Neural progenitor cell (in vitro differentiated cells): Measurements from ENCODE around the gene KIF16B. TPM values are rescaled to one million over a fixed set of nuclear protein-coding genes. Genes with fewer than 3 reads are reported as not detected.

Experiments used
- DNase-seq: peaks from one replicate; pipeline ENCODE4 v3.0.0-alpha.2; 2016; ENCODE audit warnings: low spot score
- H2AFZ ChIP-seq: fragments of 200-600 bp; sonication (generic); replicated peaks from 2 replicates; pipeline ENCODE4 v1.6.1; 2016; ENCODE audit warnings: antibody characterized with exemption
- H3F3A ChIP-seq: fragments of 200-600 bp; sonication (generic); 2 replicates; pipeline ENCODE4 v1.6.1; 2016; ENCODE audit warnings: antibody characterized with exemption, low read depth
- H3K27ac ChIP-seq: fragments of 200-600 bp; sonication (generic); 2 replicates; pipeline ENCODE4 v1.5.1; 2016; ENCODE audit warnings: mild to moderate bottlenecking
- H3K27me3 ChIP-seq: fragments of 200-600 bp; sonication (generic); 2 replicates; pipeline ENCODE4 v1.6.1; 2016; ENCODE audit warnings: mild to moderate bottlenecking, moderate library complexity
- H3K36me3 ChIP-seq: fragments of 200-600 bp; sonication (generic); 2 replicates; pipeline ENCODE4 v1.5.1; 2016
- H3K4me1 ChIP-seq: fragments of 200-600 bp; sonication (generic); 2 replicates; pipeline ENCODE4 v1.6.1; 2016; ENCODE audit warnings: mixed run types
- H3K4me2 ChIP-seq: fragments of 200-600 bp; sonication (generic); 2 replicates; pipeline ENCODE4 v1.6.1; 2016
- H3K4me3 ChIP-seq: fragments of 200-600 bp; sonication (generic); 2 replicates; pipeline ENCODE4 v1.5.1; 2016
- H3K79me2 ChIP-seq: fragments of 200-600 bp; sonication (generic); 2 replicates; pipeline ENCODE4 v1.6.1; 2016; ENCODE audit warnings: low read depth
- H3K9ac ChIP-seq: fragments of 200-600 bp; sonication (generic); 2 replicates; pipeline ENCODE4 v1.6.1; 2016
- H3K9me3 ChIP-seq: fragments of 200-600 bp; sonication (generic); 2 replicates; pipeline ENCODE4 v1.5.1; 2016; ENCODE audit warnings: low read depth
- H4K20me1 ChIP-seq: fragments of 200-600 bp; sonication (generic); 2 replicates; pipeline ENCODE4 v1.6.1; 2016; ENCODE audit warnings: low read depth
- H3K27ac Mint-ChIP-seq: 3 replicates; pipeline ENCODE4 v1.8.0; 2021; ENCODE audit warnings: mixed read lengths
- H3K27me3 Mint-ChIP-seq: 2 replicates; pipeline ENCODE4 v1.8.0; 2022; ENCODE audit warnings: low read depth, mild to moderate bottlenecking, inconsistent platforms, moderate library complexity, mixed read lengths; ENCODE audit not compliant: insufficient read depth
- H3K36me3 Mint-ChIP-seq: 3 replicates; pipeline ENCODE4 v1.8.0; 2021; ENCODE audit warnings: mixed read lengths
- H3K4me1 Mint-ChIP-seq: 3 replicates; pipeline ENCODE4 v1.8.0; 2021; ENCODE audit warnings: mixed read lengths
- H3K4me3 Mint-ChIP-seq: 3 replicates; pipeline ENCODE4 v1.8.0; 2021; ENCODE audit warnings: mild to moderate bottlenecking, moderate library complexity, mixed read lengths
- H3K9me3 Mint-ChIP-seq: 3 replicates; pipeline ENCODE4 v1.8.0; 2020; ENCODE audit warnings: mixed read lengths
- CTCF ChIP-seq: fragments of 200-600 bp; sonication (generic); IDR thresholded peaks from 2 replicates; pipeline ENCODE4 v1.5.1; 2017; ENCODE audit warnings: antibody characterized with exemption, mild to moderate bottlenecking
- EZH2 ChIP-seq: fragments of 200-600 bp; sonication (generic); IDR thresholded peaks from 2 replicates; pipeline ENCODE4 v1.6.1; 2017; ENCODE audit warnings: antibody characterized with exemption, mild to moderate bottlenecking, moderate library complexity
- EZH2phosphoT487 ChIP-seq: fragments of 200-600 bp; sonication (generic); IDR thresholded peaks from 2 replicates; pipeline ENCODE4 v1.6.1; 2017; ENCODE audit warnings: antibody characterized with exemption
- total RNA-seq: library from RNA; depleted of rRNA; stranded (reverse); fragments of >200 nt; gene quantifications from 2 replicates; pipeline ENCODE4 v1.2.3, GENCODE V29; 2015; ENCODE audit warnings: low replicate concordance

The KIF16B gene
- total RNA-seq, 1 donor from 2014 or later, result 15.5 TPM

DNA sequence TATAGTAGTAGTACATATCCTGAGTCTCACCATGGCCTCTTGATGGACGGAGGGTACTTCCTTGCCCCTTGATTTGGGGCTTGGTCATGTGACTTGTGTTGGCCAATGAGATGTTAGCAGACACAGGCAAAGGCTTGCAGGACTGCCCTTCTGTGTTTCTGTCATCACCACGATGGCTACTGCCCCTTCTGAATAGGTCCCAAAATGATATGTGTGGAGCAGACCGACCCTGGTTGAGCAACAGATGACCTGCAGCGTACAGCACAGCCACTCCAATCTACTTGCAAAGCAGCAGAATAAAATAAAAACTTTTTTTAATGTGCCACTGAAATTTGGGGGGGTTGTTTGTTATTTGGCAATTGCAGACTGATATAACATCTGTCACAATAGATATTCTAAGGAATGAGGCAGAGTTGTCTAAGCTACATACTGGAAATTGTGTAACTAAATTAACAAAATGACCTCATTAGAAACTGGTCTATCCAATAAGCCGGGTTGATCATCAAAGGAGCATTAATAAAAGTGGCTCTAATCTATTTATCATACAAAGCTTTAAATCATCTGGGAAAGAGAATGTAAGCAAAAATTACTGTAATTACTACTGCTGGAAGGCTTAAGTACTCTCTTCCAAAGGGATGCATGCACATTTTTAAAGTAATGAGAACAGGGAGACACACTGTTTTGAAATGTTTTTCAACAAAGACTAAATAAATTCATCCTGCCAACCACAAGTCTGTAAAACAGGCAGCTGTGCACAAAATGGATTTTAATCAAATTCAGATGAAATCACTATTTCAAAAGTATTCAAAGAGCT lies 209.5 kb downstream of the KIF16B start:
- DNase-seq, result no peak
- no peaks in the 10 kb centered on the region for H3K36me3 ChIP-seq
- H3K4me1 Mint-ChIP-seq, result peaks cover 2% of the 10 kb centered on the region
- no peak for TF ChIP-seq EZH2phosphoT487
- no peak for TF ChIP-seq EZH2
- TF ChIP-seq CTCF, result no peak
- H3K27me3 Mint-ChIP-seq, result no peaks in the 10 kb centered on the region
- no peak overlapping the region for H3K4me2 ChIP-seq
- H4K20me1 ChIP-seq, result no peaks in the 10 kb centered on the region
- H3K9ac ChIP-seq, result no peak overlapping the region
- H3K4me3 ChIP-seq, result no peak overlapping the region
- H3K4me3 Mint-ChIP-seq, result no peak overlapping the region
- H3K27ac ChIP-seq, result no peak overlapping the region
- H3K9me3 ChIP-seq, result no peaks in the 10 kb centered on the region
- H3K27me3 ChIP-seq, result no peaks in the 10 kb centered on the region
- no peak overlapping the region for H2AFZ ChIP-seq
- H3K79me2 ChIP-seq, result no peaks in the 10 kb centered on the region
- H3F3A ChIP-seq, result no peaks in the 10 kb centered on the region
- no peaks in the 10 kb centered on the region for H3K4me1 ChIP-seq
- H3K9me3 Mint-ChIP-seq, result no peaks in the 10 kb centered on the region
- H3K27ac Mint-ChIP-seq, result no peak overlapping the region
- peaks cover 13% of the 10 kb centered on the region for H3K36me3 Mint-ChIP-seq

DNA sequence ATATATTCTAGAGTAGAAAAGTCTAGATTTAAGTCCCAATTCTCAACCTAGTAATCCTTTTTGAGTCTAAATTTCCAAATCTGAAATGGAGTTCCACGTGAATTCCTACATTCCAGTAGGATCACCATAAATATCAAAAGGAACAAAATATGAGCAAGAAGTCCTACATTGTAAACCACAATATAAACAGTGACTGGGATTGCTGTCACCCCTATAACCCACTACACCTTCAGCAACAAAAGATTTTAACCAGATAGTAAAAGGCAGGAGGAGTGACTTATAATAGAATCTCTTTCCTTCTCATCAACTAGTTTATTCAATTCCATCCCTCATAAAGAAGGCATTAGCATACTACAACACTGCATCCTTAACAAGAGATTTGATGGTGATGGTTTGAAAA lies 210.6 kb downstream of the KIF16B start:
- Mint-ChIP-seq H3K27me3 (no peaks in the 10 kb centered on the region), H3K9me3 (no peaks in the 10 kb centered on the region), H3K4me1 (peaks cover 1% of the 10 kb centered on the region), H3K4me3 (no peak overlapping the region), H3K36me3 (peaks cover 7% of the 10 kb centered on the region), H3K27ac (no peak overlapping the region)
- no peaks in the 10 kb centered on the region for H4K20me1 ChIP-seq
- no peaks in the 10 kb centered on the region for H3K36me3 ChIP-seq
- H3K4me3 ChIP-seq, result no peak overlapping the region
- no peak for DNase-seq
- H3K27ac ChIP-seq, result no peak overlapping the region
- no peaks in the 10 kb centered on the region for H3F3A ChIP-seq
- H3K4me1 ChIP-seq, result no peaks in the 10 kb centered on the region
- H3K4me2 ChIP-seq, result no peak overlapping the region
- no peaks in the 10 kb centered on the region for H3K79me2 ChIP-seq
- no peak overlapping the region for H2AFZ ChIP-seq
- no peak for TF ChIP-seq EZH2
- TF ChIP-seq EZH2phosphoT487, result no peak
- TF ChIP-seq CTCF, result no peak
- H3K9me3 ChIP-seq, result no peaks in the 10 kb centered on the region
- H3K9ac ChIP-seq, result no peak overlapping the region
- H3K27me3 ChIP-seq, result no peaks in the 10 kb centered on the region

- no peak for TF ChIP-seq EZH2
- no peak for TF ChIP-seq EZH2phosphoT487
- no peaks in the 10 kb centered on the region for H3F3A ChIP-seq
- no peaks in the 10 kb centered on the region for H3K27me3 ChIP-seq
- H2AFZ ChIP-seq, result no peak overlapping the region
- H3K27ac Mint-ChIP-seq, result no peak overlapping the region
- no peak overlapping the region for H3K9ac ChIP-seq
- no peak overlapping the region for H3K27ac ChIP-seq
- no peaks in the 10 kb centered on the region for H3K36me3 ChIP-seq
- H4K20me1 ChIP-seq, result no peaks in the 10 kb centered on the region
- no peaks in the 10 kb centered on the region for H3K9me3 Mint-ChIP-seq
- no peak overlapping the region for H3K4me2 ChIP-seq
- H3K4me3 Mint-ChIP-seq, result no peak overlapping the region
- H3K9me3 ChIP-seq, result no peaks in the 10 kb centered on the region
- H3K36me3 Mint-ChIP-seq, result no peaks in the 10 kb centered on the region
- H3K4me1 ChIP-seq, result no peaks in the 10 kb centered on the region
- no peaks in the 10 kb centered on the region for H3K27me3 Mint-ChIP-seq
- DNase-seq, result no peak
- no peaks in the 10 kb centered on the region for H3K4me1 Mint-ChIP-seq
- no peaks in the 10 kb centered on the region for H3K79me2 ChIP-seq
- no peak overlapping the region for H3K4me3 ChIP-seq
Measured at GRCh38 chr20:16360668-16361067, 212.6 kb downstream of the KIF16B start.

GRCh38 chr20:16353417-16353781 lies 219.8 kb downstream of the KIF16B start:
- no peak for TF ChIP-seq EZH2phosphoT487
- TF ChIP-seq EZH2, result no peak
- no peak for TF ChIP-seq CTCF
- Mint-ChIP-seq H3K36me3 (peaks cover 1% of the 10 kb centered on the region), H3K4me3 (no peak overlapping the region), H3K9me3 (no peaks in the 10 kb centered on the region), H3K27me3 (no peaks in the 10 kb centered on the region), H3K4me1 (peaks cover 18% of the 10 kb centered on the region), H3K27ac (no peak overlapping the region)
- no peaks in the 10 kb centered on the region for H3K36me3 ChIP-seq
- no peak overlapping the region for H3K27ac ChIP-seq
- no peak overlapping the region for H3K4me3 ChIP-seq
- no peaks in the 10 kb centered on the region for H4K20me1 ChIP-seq
- H3K4me1 ChIP-seq, result no peaks in the 10 kb centered on the region
- H2AFZ ChIP-seq, result no peak overlapping the region
- H3F3A ChIP-seq, result no peaks in the 10 kb centered on the region
- no peak for DNase-seq
- H3K79me2 ChIP-seq, result no peaks in the 10 kb centered on the region
- no peak overlapping the region for H3K4me2 ChIP-seq
- H3K27me3 ChIP-seq, result no peaks in the 10 kb centered on the region
- no peaks in the 10 kb centered on the region for H3K9me3 ChIP-seq
- H3K9ac ChIP-seq, result no peak overlapping the region
